HTERT RPE-1 (cell line): ENCODE results near the gene PREPL.
"Not testable (repeated sequence)": the region's sequence is repeated elsewhere in the genome, so short reads cannot be mapped to it uniquely, and the experiment has no call there.

ENCODE experiments used
- in situ Hi-C: fragments of 300-500 bp; cut with MboI; formaldehyde crosslinking; loops from 4 replicates; pipeline ENCODE4 v1.14.3; 2020; ENCODE audit warnings: low sequenced_read_pairs

The PREPL gene

GRCh38 chr2:44361330-44362206 is at the start of gene PREPL, which contains the start of gene CAMKMT:
Gene PREPL (minus strand): TSS chr2:44361494. CDS start chr2:44346342, 15,152 bp downstream.
Gene CAMKMT (plus strand): TSS chr2:44361947.
- in situ Hi-C loops, result no loop called here

- in situ Hi-C loops, result no loop called here
These were observed 37.1 kb upstream of the PREPL start for GRCh38 chr2:44398243-44398897.

GRCh38 chr2:44397447-44398175 is 36.3 kb upstream of the PREPL start:
- in situ Hi-C loops, result no loop called here

GRCh38 chr2:44392338-44392943 is 31.1 kb upstream of the PREPL start:
- in situ Hi-C loops, result no loop called here

GRCh38 chr2:44389895-44390294 is 28.6 kb upstream of the PREPL start:
- in situ Hi-C loops, result no loop called here

GRCh38 chr2:44388877-44389276 is 27.6 kb upstream of the PREPL start:
- in situ Hi-C loops, result no loop called here

- in situ Hi-C loops, result not testable (repeated sequence)
These were observed 23.9 kb upstream of the PREPL start for GRCh38 chr2:44385226-44385625.

GRCh38 chr2:44377486-44377885 is 16.2 kb upstream of the PREPL start:
- in situ Hi-C loops, result no loop called here

- in situ Hi-C loops, result no loop called here
These were observed 11.0 kb upstream of the PREPL start for GRCh38 chr2:44372246-44372645.

- in situ Hi-C loops, result no loop called here
These were observed 10.2 kb upstream of the PREPL start for GRCh38 chr2:44371445-44371844.

GRCh38 chr2:44369392-44369791 is 8.1 kb upstream of the PREPL start:
- in situ Hi-C loops, result no loop called here

GRCh38 chr2:44367591-44367990 is 6.3 kb upstream of the PREPL start:
- in situ Hi-C loops, result no loop called here

GRCh38 chr2:44364604-44365003 is 3.3 kb upstream of the PREPL start:
- in situ Hi-C loops, result no loop called here

GRCh38 chr2:44362207-44363015 is 1.1 kb upstream of the PREPL start:
- in situ Hi-C loops, result no loop called here

GRCh38 chr2:44360749-44361329 is 455 bp downstream of the PREPL start:
- in situ Hi-C loops, result no loop called here

GRCh38 chr2:44358503-44358902 is 2.8 kb downstream of the PREPL start:
- in situ Hi-C loops, result no loop called here

- in situ Hi-C loops, result no loop called here
These were observed 6.5 kb downstream of the PREPL start for GRCh38 chr2:44354761-44355160.

- in situ Hi-C loops, result no loop called here
These were observed 8.8 kb downstream of the PREPL start for GRCh38 chr2:44352510-44352909.

GRCh38 chr2:44351676-44352075 is 9.6 kb downstream of the PREPL start:
- in situ Hi-C loops, result no loop called here

- in situ Hi-C loops, result no loop called here
These were observed 10.2 kb downstream of the PREPL start for GRCh38 chr2:44351088-44351487.
